ENCODE measurements around the gene CLSTN1. TPM values are rescaled to one million over a fixed set of nuclear protein-coding genes. Genes with fewer than 3 reads are reported as not detected.

Gene CLSTN1
- 60.4 and 78.0 TPM in 2 replicates for total RNA-seq

GRCh38 chr1:9823943-9824701, at the start of gene CLSTN1:
Gene CLSTN1 (minus strand): TSS chr1:9823965. CDS start chr1:9823733, 232 bp downstream.

Other genes starting within 250 kb of the CLSTN1 start
- gene TMEM201, start 235.1 kb downstream of the CLSTN1 start, total RNA-seq, result 1.4 TPM in 2 replicates
- gene PIK3CD, start 172.2 kb downstream of the CLSTN1 start, total RNA-seq, result 1.9 and 2.6 TPM in 2 replicates
- gene CTNNBIP1, start 86.3 kb upstream of the CLSTN1 start, total RNA-seq, result 23.8 and 30.1 TPM in 2 replicates
- 17.8 and 21.1 TPM in 2 replicates for gene LZIC, start 119.4 kb upstream of the CLSTN1 start, total RNA-seq
- gene NMNAT1, start 119.5 kb upstream of the CLSTN1 start, total RNA-seq, result 15.6 and 18.0 TPM in 2 replicates
- gene RBP7, start 173.3 kb upstream of the CLSTN1 start, total RNA-seq, result not detected in 2 replicates
- 26.5 and 27.4 TPM in 2 replicates for gene UBE4B, start 209.0 kb upstream of the CLSTN1 start, total RNA-seq